GM12878 (cell line): ENCODE data around the gene FAM120A. TPM values are rescaled to one million over a fixed set of nuclear protein-coding genes. Genes with fewer than 3 reads are reported as not detected.

Source experiments
- ATAC-seq: fragments of 200-7000 bp; cut with Tn5 transposase; 3 replicates; pipeline ENCODE4 v1.9.1; 2020; ENCODE audit warnings: mild to moderate bottlenecking, moderate library complexity
- BruUV-seq: library from RNA; stranded (reverse); fragments of 400-500 nt; replicated peaks from 2 replicates; lab custom pipeline; 2021; lab: Mats Ljungman, UMichigan
- CTCF ChIA-PET: fragments of 300-600 bp; sonication (Branson Sonifier 250); formaldehyde crosslinking; extraction: SDS; loops from one replicate; lab custom pipeline; 2021; ENCODE audit warnings: inconsistent platforms; lab: Yijun Ruan, JAX
- POLR2A ChIA-PET: fragments of 350-600 bp; formaldehyde crosslinking; extraction: SDS; loops from one replicate; lab custom pipeline; 2021; ENCODE audit warnings: inconsistent platforms; lab: Charles Lee
- RAD21 ChIA-PET: fragments of 300-600 bp; sonication (Branson Sonifier 250); formaldehyde crosslinking; loops from one replicate; lab custom pipeline; 2023; ENCODE audit warnings: antibody characterized with exemption; ENCODE audit not compliant: unreplicated experiment; lab: Charles Lee
- SMC1A ChIA-PET: fragments of 300-600 bp; sonication (Branson Sonifier 250); formaldehyde crosslinking; loops from one replicate; lab custom pipeline; 2023; ENCODE audit not compliant: unreplicated experiment, uncharacterized antibody; lab: Charles Lee
- DNase-seq: peaks from one replicate; pipeline ENCODE4 v3.0.0-alpha.2; 2011; ENCODE audit warnings: low read depth, low spot score
- FAIRE-seq: peaks from 3 replicates; lab custom pipeline; 2011; peaks lifted over from hg19 to GRCh38; lab: Jason Lieb, UNC
- H2AFZ ChIP-seq: 2 replicates; pipeline ENCODE4 v1.6.0; 2011; ENCODE audit warnings: low read depth, low read length, control low read depth; ENCODE audit not compliant: control insufficient read depth
- H3K27ac ChIP-seq: 2 replicates; pipeline ENCODE4 v1.5.1; 2011; ENCODE audit warnings: control low read depth; ENCODE audit not compliant: control insufficient read depth, insufficient read depth
- H3K27me3 ChIP-seq, 2 experiments: replicated peaks in 1 of 2; 2 replicates each; pipeline versions ENCODE4 v1.6.0 to v1.6.1; 2011; ENCODE audit warnings: low read length in 1 of 2; ENCODE audit not compliant: control insufficient read depth in 2 of 2, insufficient read depth in 2 of 2
- H3K36me3 ChIP-seq, 2 experiments: 2 replicates each; pipeline ENCODE4 v1.5.1; 2011; ENCODE audit warnings: low read length in 1 of 2; ENCODE audit not compliant: control insufficient read depth in 2 of 2, insufficient read depth in 2 of 2
- H3K4me1 ChIP-seq: 2 replicates; pipeline ENCODE4 v1.6.1; 2011; ENCODE audit warnings: mild to moderate bottlenecking, low read length, moderate library complexity, mixed read lengths; ENCODE audit not compliant: control insufficient read depth, insufficient read depth
- H3K4me2 ChIP-seq: 2 replicates; pipeline ENCODE4 v1.6.0; 2011; ENCODE audit warnings: control low read depth; ENCODE audit not compliant: control insufficient read depth, insufficient read depth
- H3K4me3 ChIP-seq: fragments of 200-600 bp; sonication (generic); 2 replicates; pipeline ENCODE4 v1.5.1; 2016
- H3K79me2 ChIP-seq: 2 replicates; pipeline ENCODE4 v1.6.0; 2011; ENCODE audit warnings: low read length; ENCODE audit not compliant: control insufficient read depth, insufficient read depth
- H3K9ac ChIP-seq: 2 replicates; pipeline ENCODE4 v1.8.0; 2011; ENCODE audit warnings: low read length, control low read depth, mixed read lengths; ENCODE audit not compliant: control insufficient read depth, insufficient read depth
- H3K9me3 ChIP-seq: replicated peaks from 3 replicates; pipeline ENCODE4 v1.5.1; 2011; ENCODE audit warnings: mild to moderate bottlenecking, low read length; ENCODE audit not compliant: control insufficient read depth, insufficient read depth
- H4K20me1 ChIP-seq: 2 replicates; pipeline ENCODE4 v1.6.0; 2011; ENCODE audit not compliant: control insufficient read depth, insufficient read depth
- ASH2L ChIP-seq: fragments of 300-600, 200-600 bp; sonication (generic); IDR thresholded peaks from 2 replicates; pipeline ENCODE4 v1.6.1; 2017; ENCODE audit warnings: low read depth, mild to moderate bottlenecking, borderline replicate concordance
- IKZF2 ChIP-seq, 2 experiments: fragments of 450-650 bp; IDR thresholded peaks; 2 replicates each; pipeline ENCODE4 v1.6.1; 2017; ENCODE audit warnings: mild to moderate bottlenecking in 2 of 2, moderate library complexity in 2 of 2
- JUND ChIP-seq: IDR thresholded peaks from 2 replicates; pipeline ENCODE4 v1.6.1; 2012; ENCODE audit warnings: low read depth, mild to moderate bottlenecking, low read length, improper control_type of control experiment, moderate library complexity
- NBN ChIP-seq: fragments of 450-650 bp; IDR thresholded peaks from 2 replicates; pipeline ENCODE4 v1.6.1; 2016
- NR2C1 ChIP-seq: fragments of 450-650 bp; IDR thresholded peaks from 2 replicates; pipeline ENCODE4 v1.6.1; 2017; ENCODE audit warnings: antibody characterized with exemption, mild to moderate bottlenecking, moderate library complexity
- YBX1 ChIP-seq: fragments of 450-650 bp; IDR thresholded peaks from 2 replicates; pipeline ENCODE4 v1.6.1; 2016; ENCODE audit warnings: antibody characterized with exemption
- WGBS: methylation state at CpG from one replicate; pipeline ENCODE4 v1.1.6; 2016; ENCODE audit warnings: low lambda C conversion rate; ENCODE audit not compliant: insufficient replicate concordance, insufficient coverage; ENCODE audit errors: missing lambda C conversion rate; 5-methylcytosine and 5-hydroxymethylcytosine counted together
- in situ Hi-C: fragments of 300-500 bp; cut with MboI; formaldehyde crosslinking; loops from 9 replicates; pipeline ENCODE4 v1.14.3; 2018; ENCODE audit warnings: mixed read lengths
- intact Hi-C: fragments of 100-400 bp; cut with micrococcal nuclease; formaldehyde crosslinking; loops from one replicate; pipeline ENCODE4 v1.14.2; 2022; ENCODE audit not compliant: unreplicated experiment
- polyA plus RNA-seq, 11 experiments: library from polyadenylated mRNA; depleted of rRNA in 4 of 11; unstranded in 6 of 11; stranded (reverse) in 5 of 11; fragments of >200 nt; fragmentation: Nextera tagmentation in 4 of 11; fragmentation: Illumina TruSeq in 1 of 11; extraction: Ambion mirVana in 4 of 11; extraction: Trizol in 1 of 11; gene quantifications; 1 replicate in 1 of 11; 2 replicates in 10 of 11; pipeline versions ENCODE4 v1.2.1 to v1.2.3, GENCODE V29; 2011 to 2016; ENCODE audit warnings: inconsistent platforms in 2 of 11, missing spikeins in 2 of 11, low read depth in 1 of 11
- total RNA-seq, 4 experiments: library from RNA; depleted of rRNA in 3 of 4; stranded (reverse); fragments of >200 nt in 3 of 4; fragmentation: Illumina TruSeq in 1 of 4; extraction: Trizol in 1 of 4; gene quantifications; 2 replicates each; pipeline versions ENCODE4 v1.2.1 to v1.2.3, GENCODE V29; 2013 to 2021
- TF ChIP-seq, protein P1 (sequence below): IDR thresholded peaks from 2 replicates; pipeline ENCODE4 v1.6.1; 2011; ENCODE audit warnings: low read depth, mild to moderate bottlenecking, low read length, moderate library complexity, borderline replicate concordance; ENCODE audit errors: extremely low read depth

FAM120A gene
- total and polyA plus RNA-seq, 10 of the 15 experiments (the other 5 are each of a cell fraction or from before 2014, with no cell fraction given), result 13.1 to 89.6 (median 52.5) TPM

DNA sequence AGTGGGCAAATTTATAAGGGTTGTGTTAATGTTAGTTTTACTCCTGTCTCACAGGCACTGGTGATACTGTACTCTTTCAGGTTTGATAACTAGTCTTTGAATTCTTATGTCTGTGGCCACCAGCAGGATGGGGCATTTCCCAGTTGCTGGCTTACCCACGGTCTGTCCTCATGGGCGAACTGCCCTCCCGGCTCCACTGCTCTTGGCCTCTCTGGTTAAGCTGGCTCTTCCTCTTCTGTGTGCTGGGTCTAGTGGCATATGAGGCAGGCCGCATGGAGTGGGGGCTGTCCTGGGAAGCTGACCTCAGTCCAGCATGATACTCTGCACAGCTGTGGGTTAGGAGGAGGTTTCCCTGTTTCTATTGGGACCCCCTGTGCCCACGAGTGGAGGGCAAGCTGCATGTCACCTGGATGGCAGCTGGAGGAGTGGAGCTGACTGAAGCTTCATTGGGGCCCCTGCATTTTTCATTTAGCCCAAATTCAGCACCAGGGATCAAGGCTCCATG, 144.4 kb downstream of the FAM120A start:
- SMC1A ChIA-PET, result no interaction called here
- no peak overlapping the region for H3K4me2 ChIP-seq
- peaks cover under 1% of the 10 kb centered on the region; the same call in 1 of the 2 replicates for H4K20me1 ChIP-seq
- CTCF ChIA-PET, result interaction anchor here (0.6 kb wide), 1 partner anchor 1572 kb away, joined by 4 read pairs; no protein-coding TSS in a partner anchor
- H3K27me3 ChIP-seq, result no peaks in the 10 kb centered on the region
- H2AFZ ChIP-seq, result no peak overlapping the region
- DNase-seq (no peak), ATAC-seq (no peak), FAIRE-seq (no peak)
- WGBS, result 69% methylated on average over 5 of the region's 5 CpGs
- H3K9ac ChIP-seq, result no peak overlapping the region
- no peak for TF ChIP-seq JUND
- TF ChIP-seq, protein P1, sequence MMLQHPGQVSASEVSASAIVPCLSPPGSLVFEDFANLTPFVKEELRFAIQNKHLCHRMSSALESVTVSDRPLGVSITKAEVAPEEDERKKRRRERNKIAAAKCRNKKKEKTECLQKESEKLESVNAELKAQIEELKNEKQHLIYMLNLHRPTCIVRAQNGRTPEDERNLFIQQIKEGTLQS, result no peak
- TF ChIP-seq NR2C1, result no peak
- intact Hi-C loops (no loop called here), in situ Hi-C loops (no loop called here)
- no peaks in the 10 kb centered on the region for H3K9me3 ChIP-seq
- no peak overlapping the region for H3K27ac ChIP-seq
- H3K79me2 ChIP-seq, result no peaks in the 10 kb centered on the region
- H3K4me1 ChIP-seq, result peaks cover 3% of the 10 kb centered on the region; the same call in 1 of the 2 replicates
- POLR2A ChIA-PET, result no interaction called here
- RAD21 ChIA-PET, result no interaction called here
- BruUV-seq, result no TSS peak
- no peaks in the 10 kb centered on the region for H3K36me3 ChIP-seq
- H3K4me3 ChIP-seq, result no peak overlapping the region

DNA sequence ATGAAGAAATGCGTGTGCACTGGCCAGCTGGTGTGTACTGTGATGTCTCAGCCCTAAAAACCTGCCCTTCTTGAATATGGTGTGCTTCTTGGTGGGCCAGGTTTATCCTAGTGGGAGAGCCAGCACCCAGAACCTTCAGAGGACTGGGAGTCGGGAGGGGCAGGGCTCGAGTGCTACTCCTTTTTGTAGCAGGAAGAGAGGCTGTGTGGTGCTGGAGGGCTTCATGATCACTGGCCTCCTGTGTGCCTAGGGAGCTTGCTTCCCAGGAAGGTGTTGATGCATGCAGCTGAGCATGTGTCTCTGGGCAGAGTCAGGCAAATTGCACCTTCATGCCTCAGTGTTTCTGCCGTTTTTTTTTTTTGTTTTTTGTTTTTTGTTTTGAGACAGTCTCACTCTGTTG, 144.9 kb downstream of the FAM120A start:
- RAD21 ChIA-PET, result no interaction called here
- H3K27ac ChIP-seq, result no peak overlapping the region
- H2AFZ ChIP-seq, result no peak overlapping the region
- H3K79me2 ChIP-seq, result no peaks in the 10 kb centered on the region
- 16% methylated on average over 4 of the region's 4 CpGs for WGBS
- POLR2A ChIA-PET, result no interaction called here
- FAIRE-seq, result no peak
- H3K9me3 ChIP-seq, result no peaks in the 10 kb centered on the region
- no peaks in the 10 kb centered on the region for H3K27me3 ChIP-seq
- peaks cover 3% of the 10 kb centered on the region; the same call in 1 of the 2 replicates for H3K4me1 ChIP-seq
- ATAC-seq, result peak; percentile 14; the same call in 1 of the 3 replicates
- no peak overlapping the region for H3K9ac ChIP-seq
- TF ChIP-seq YBX1, result no peak
- TF ChIP-seq NBN, result no peak
- TF ChIP-seq ASH2L, result no peak
- TF ChIP-seq IKZF2 (IDR thresholded peaks at IDR 0.05), result no peak
- no TSS peak for BruUV-seq
- no peak for DNase-seq
- in situ Hi-C loops (no loop called here), intact Hi-C loops (no loop called here)
- H3K4me2 ChIP-seq, result no peak overlapping the region
- SMC1A ChIA-PET, result no interaction called here
- no peaks in the 10 kb centered on the region for H4K20me1 ChIP-seq
- H3K4me3 ChIP-seq, result no peak overlapping the region
- CTCF ChIA-PET, result interaction anchor here (0.6 kb wide), 1 partner anchor 1572 kb away, joined by 4 read pairs; no protein-coding TSS in a partner anchor
- H3K36me3 ChIP-seq, result no peaks in the 10 kb centered on the region
